GM10248 (cell line): ENCODE results near the gene ARHGEF1.

Experiments
- CTCF ChIA-PET: fragments of 300-600 bp; sonication (Branson Sonifier 250); formaldehyde crosslinking; extraction: SDS; loops from one replicate; lab custom pipeline; 2021; ENCODE audit warnings: antibody characterized with exemption; lab: Yijun Ruan, JAX
- POLR2A ChIA-PET: fragments of 350-650 bp; sonication (Branson Sonifier 250); formaldehyde crosslinking; extraction: SDS; loops from one replicate; lab custom pipeline; 2020; ENCODE audit warnings: antibody characterized with exemption; lab: Yijun Ruan, JAX
- DNase-seq: peaks from one replicate; pipeline ENCODE4 v3.0.0; 2012; ENCODE audit errors: extremely low spot score
- TF ChIP-seq, protein P1 (sequence below): IDR thresholded peaks from 2 replicates; pipeline ENCODE4 v1.5.1; 2012; ENCODE audit warnings: mild to moderate bottlenecking, low read depth; ENCODE audit errors: extremely low read depth, missing control alignments, control extremely low read depth

The ARHGEF1 gene

DNA sequence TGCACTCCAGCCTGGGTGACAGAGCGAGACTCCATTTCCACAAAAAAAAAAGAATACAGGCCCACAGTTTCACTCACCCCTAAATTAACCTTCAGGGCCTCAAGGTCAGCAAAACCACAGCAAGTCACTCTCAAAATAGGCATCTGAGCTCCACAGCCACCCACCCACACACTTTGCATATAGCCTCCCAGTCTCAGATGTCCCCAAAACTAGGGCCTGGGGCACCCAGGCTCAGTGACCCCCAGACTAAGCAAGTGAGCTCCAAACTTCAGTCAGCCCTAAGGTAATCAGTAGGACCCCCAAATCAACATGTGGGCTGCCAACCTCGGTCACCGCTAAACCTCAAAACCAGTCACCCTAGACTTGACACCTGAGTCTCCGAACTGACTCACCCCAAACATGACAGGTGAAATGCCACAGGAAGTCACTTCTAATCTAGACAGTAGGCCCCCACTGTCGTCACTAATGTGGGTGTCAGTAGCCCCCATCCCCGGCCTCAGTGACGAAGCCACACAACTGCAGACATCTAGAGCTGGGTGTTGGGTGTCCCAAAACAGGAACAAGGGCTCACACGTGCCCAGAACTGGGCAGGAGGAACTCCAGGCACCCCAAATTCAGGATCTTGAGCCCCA, 62.3 kb downstream of the ARHGEF1 start:
- POLR2A ChIA-PET: interaction anchor here (0.7 to 2.5 kb wide), 11 partner anchors 8 to 246 kb away, joined by 3 to 12 read pairs (median 7); partner anchors contain the start of gene RPS19
- DNase-seq: peak; percentile 88
- TF ChIP-seq, protein P1, sequence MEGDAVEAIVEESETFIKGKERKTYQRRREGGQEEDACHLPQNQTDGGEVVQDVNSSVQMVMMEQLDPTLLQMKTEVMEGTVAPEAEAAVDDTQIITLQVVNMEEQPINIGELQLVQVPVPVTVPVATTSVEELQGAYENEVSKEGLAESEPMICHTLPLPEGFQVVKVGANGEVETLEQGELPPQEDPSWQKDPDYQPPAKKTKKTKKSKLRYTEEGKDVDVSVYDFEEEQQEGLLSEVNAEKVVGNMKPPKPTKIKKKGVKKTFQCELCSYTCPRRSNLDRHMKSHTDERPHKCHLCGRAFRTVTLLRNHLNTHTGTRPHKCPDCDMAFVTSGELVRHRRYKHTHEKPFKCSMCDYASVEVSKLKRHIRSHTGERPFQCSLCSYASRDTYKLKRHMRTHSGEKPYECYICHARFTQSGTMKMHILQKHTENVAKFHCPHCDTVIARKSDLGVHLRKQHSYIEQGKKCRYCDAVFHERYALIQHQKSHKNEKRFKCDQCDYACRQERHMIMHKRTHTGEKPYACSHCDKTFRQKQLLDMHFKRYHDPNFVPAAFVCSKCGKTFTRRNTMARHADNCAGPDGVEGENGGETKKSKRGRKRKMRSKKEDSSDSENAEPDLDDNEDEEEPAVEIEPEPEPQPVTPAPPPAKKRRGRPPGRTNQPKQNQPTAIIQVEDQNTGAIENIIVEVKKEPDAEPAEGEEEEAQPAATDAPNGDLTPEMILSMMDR: no peak
- CTCF ChIA-PET: interaction anchor here (0.6 to 6.1 kb wide), 13 partner anchors 10 to 85 kb away, joined by 3 to 48 read pairs (median 5); partner anchors contain the start of genes CD79A, RABAC1 and RPS19

DNA sequence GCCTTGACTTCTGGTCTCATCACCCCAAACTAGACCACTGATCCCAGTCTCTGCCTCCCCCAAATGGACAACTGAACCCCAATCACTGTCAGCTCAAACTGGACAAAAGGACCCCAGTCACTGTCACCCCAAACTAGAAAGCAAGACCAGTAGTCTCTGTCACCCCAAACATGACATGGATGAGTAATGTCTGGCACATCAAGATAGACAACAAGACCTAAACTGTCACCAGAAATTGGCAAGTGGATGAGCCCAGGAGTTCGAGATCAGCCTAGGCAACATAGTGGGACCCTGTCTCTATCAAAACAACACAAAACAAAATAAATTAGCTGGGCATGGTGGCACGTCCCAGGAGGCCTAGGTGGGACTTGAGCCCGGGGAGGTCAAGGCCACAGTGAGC, 64.1 kb downstream of the ARHGEF1 start:
- POLR2A ChIA-PET: interaction anchor here (2.5 kb wide), 1 partner anchor 87 kb away, joined by 12 read pairs; the partner anchor contains the start of gene RPS19
- DNase-seq: no peak
- TF ChIP-seq, protein P1: no peak
- CTCF ChIA-PET: interaction anchor here (0.9 to 6.1 kb wide), 8 partner anchors 10 to 112 kb away, joined by 3 to 48 read pairs (median 6); partner anchors contain the start of genes CD79A, RABAC1 and RPS19

DNA sequence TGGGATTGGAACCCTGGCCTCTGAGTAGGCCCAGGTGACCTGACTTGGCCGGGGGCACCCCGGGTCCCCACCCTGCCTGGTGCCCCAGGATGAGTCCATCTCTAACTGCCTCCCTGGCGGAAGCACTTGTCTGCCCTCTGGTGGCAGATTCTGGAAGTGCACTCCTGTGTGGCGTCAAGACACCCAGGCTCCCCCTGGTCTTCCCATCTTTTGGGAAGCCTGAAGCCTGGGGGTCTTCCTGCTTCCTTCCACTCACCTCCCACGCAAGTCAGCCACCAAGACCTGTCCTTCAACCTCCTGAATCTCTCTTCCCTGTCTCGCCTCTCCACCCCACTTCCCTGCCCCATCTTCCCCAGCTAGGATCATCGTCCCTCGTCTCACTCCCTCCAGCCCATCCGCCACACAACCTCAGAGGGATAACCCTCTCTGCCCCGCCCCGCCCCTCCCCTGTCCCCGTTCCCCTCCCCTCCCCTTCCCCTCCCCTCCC, 68.7 kb downstream of the ARHGEF1 start:
- ChIA-PET CTCF (interaction anchor here (0.6 to 3.7 kb wide), 13 partner anchors 9 to 117 kb away, joined by 3 to 52 read pairs (median 4); partner anchors contain the start of genes CD79A and ERFL), POLR2A (no interaction called here)

DNA sequence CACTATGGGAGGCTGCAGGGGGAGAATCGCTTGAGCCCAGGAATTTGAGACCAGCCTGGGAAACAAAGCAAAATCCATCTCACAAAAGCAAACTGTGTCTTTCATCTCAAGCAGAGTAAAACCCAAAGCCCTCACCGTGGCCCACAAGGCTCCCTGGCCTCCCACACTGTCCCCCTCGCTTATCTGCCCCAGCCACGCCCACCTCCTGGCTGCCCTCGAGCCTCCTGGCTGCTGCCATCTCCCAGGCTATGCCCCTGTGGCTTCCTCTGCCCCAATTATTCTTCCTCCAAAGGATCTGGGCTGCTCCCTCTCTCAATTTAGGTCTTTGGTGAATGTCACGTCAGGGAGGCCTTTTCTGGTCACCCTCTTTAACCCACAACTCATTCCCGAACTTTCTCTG, 72.5 kb downstream of the ARHGEF1 start:
- CTCF ChIA-PET: interaction anchor here (1.0 to 4.3 kb wide), 3 partner anchors 19 to 83 kb away, joined by 3 to 32 read pairs (median 4); no protein-coding TSS in a partner anchor
- no peak for DNase-seq
- TF ChIP-seq, protein P1: no peak
- POLR2A ChIA-PET: no interaction called here

More for the DNA sequence above, 68.7 kb downstream of the ARHGEF1 start:
- peak; percentile 85 for DNase-seq
- TF ChIP-seq, protein P1: peak; percentile 99

DNA sequence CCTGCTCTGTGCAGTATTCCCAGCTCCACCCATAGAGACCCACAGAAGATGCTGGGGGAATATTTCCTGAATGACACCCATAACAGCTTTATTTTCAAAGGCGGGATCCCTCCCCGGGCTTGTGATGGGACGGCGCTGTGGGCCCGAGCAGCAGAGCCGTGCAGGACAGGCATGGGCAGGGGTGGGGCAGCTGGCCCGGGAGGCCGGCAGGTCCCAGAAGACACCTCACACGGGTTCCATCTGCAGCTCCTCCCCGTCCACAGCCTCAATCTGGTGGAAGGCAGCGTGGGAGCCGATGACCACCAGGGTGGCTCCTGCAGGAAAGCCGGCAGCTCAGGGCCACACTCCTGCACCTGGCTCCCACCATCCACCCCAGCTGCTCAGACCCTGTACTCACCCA, 73.6 kb downstream of the ARHGEF1 start:
- POLR2A ChIA-PET: interaction anchor here (0.6 to 3.9 kb wide), 2 partner anchors 84 to 92 kb away, joined by 3 to 13 read pairs; no protein-coding TSS in a partner anchor
- TF ChIP-seq, protein P1: no peak
- CTCF ChIA-PET: interaction anchor here (1.0 to 4.3 kb wide), 12 partner anchors 9 to 161 kb away, joined by 3 to 32 read pairs (median 4); partner anchors contain the start of genes ERFL and RPS19
- DNase-seq: no peak
